RWPE2 (cell line): ENCODE measurements around the gene OARD1.
A peak's percentile ranks its signal among the peaks of the same experiment; 100 is the strongest.
"Not testable (repeated sequence)": the region's sequence is repeated elsewhere in the genome, so short reads cannot be mapped to it uniquely, and the experiment has no call there.

ENCODE experiments used
- ATAC-seq: fragments of 200-7000 bp; cut with Tn5 transposase; 3 replicates; pipeline ENCODE4 v1.9.1; 2021; ENCODE audit warnings: low read depth
- DNase-seq: peaks from one replicate; pipeline ENCODE4 v3.0.0-alpha.2; 2020; ENCODE audit warnings: low spot score
- H3K27ac ChIP-seq: fragments of 450-650 bp; 2 replicates; pipeline ENCODE4 v1.5.1; 2017; ENCODE audit warnings: mild to moderate bottlenecking; ENCODE audit not compliant: poor library complexity, severe bottlenecking
- H3K27me3 ChIP-seq: fragments of 250-450 bp; sonication (Bioruptor Pico); 2 replicates; pipeline ENCODE4 v1.5.1; 2021; ENCODE audit warnings: mild to moderate bottlenecking, moderate library complexity; ENCODE audit not compliant: insufficient read depth, poor library complexity, severe bottlenecking
- H3K36me3 ChIP-seq: fragments of 250-450 bp; sonication (Bioruptor Pico); 2 replicates; pipeline ENCODE4 v1.5.1; 2020; ENCODE audit warnings: low read depth, mild to moderate bottlenecking, moderate library complexity
- H3K4me1 ChIP-seq: fragments of 250-450 bp; sonication (Bioruptor Pico); 2 replicates; pipeline ENCODE4 v1.5.1; 2021; ENCODE audit warnings: mild to moderate bottlenecking, moderate library complexity; ENCODE audit not compliant: insufficient read depth, poor library complexity, severe bottlenecking
- H3K4me3 ChIP-seq: fragments of 250-450 bp; sonication (Bioruptor Pico); 2 replicates; pipeline ENCODE4 v1.5.1; 2021; ENCODE audit warnings: mild to moderate bottlenecking, moderate library complexity; ENCODE audit not compliant: severe bottlenecking
- H3K9me3 ChIP-seq: fragments of 250-450 bp; sonication (Bioruptor Pico); 2 replicates; pipeline ENCODE4 v1.5.1; 2021; ENCODE audit warnings: mild to moderate bottlenecking, moderate library complexity; ENCODE audit not compliant: severe bottlenecking
- TF ChIP-seq, protein P1 (sequence below): fragments of 450-650 bp; IDR thresholded peaks from one replicate; pipeline ENCODE4 v1.5.1; 2017; ENCODE audit warnings: mild to moderate bottlenecking, moderate library complexity; ENCODE audit not compliant: poor library complexity, severe bottlenecking

The OARD1 gene

DNA sequence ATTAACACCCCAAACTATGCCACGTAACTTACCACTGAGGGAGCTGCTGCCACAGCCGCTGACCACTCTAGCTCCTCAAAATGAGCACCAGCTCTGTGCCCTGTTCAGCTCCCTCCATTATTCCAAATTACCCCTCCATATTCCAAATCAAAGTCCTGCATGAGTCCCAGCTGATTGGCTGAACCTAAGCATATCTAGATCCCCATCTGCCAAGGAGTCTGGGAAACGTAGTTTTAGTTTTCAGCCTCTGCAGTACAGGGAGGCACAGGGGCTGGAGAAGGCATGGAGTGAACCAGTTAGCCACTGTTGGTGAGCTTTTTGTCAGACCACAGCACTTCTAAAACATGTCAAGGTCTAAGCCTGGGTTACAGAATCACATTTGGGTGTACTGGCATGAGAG lies 49.0 kb downstream of the OARD1 start:
- DNase-seq (no peak), ATAC-seq (no peak)
- H3K27ac ChIP-seq, result peak overlapping the region; percentile 61
- H3K36me3 ChIP-seq, result no peaks in the 10 kb centered on the region
- H3K9me3 ChIP-seq, result no peaks in the 10 kb centered on the region
- H3K4me1 ChIP-seq, result peaks cover 25% of the 10 kb centered on the region
- TF ChIP-seq, protein P1, sequence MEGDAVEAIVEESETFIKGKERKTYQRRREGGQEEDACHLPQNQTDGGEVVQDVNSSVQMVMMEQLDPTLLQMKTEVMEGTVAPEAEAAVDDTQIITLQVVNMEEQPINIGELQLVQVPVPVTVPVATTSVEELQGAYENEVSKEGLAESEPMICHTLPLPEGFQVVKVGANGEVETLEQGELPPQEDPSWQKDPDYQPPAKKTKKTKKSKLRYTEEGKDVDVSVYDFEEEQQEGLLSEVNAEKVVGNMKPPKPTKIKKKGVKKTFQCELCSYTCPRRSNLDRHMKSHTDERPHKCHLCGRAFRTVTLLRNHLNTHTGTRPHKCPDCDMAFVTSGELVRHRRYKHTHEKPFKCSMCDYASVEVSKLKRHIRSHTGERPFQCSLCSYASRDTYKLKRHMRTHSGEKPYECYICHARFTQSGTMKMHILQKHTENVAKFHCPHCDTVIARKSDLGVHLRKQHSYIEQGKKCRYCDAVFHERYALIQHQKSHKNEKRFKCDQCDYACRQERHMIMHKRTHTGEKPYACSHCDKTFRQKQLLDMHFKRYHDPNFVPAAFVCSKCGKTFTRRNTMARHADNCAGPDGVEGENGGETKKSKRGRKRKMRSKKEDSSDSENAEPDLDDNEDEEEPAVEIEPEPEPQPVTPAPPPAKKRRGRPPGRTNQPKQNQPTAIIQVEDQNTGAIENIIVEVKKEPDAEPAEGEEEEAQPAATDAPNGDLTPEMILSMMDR, result no peak
- H3K4me3 ChIP-seq, result no peak overlapping the region
- H3K27me3 ChIP-seq, result no peaks in the 10 kb centered on the region

DNA sequence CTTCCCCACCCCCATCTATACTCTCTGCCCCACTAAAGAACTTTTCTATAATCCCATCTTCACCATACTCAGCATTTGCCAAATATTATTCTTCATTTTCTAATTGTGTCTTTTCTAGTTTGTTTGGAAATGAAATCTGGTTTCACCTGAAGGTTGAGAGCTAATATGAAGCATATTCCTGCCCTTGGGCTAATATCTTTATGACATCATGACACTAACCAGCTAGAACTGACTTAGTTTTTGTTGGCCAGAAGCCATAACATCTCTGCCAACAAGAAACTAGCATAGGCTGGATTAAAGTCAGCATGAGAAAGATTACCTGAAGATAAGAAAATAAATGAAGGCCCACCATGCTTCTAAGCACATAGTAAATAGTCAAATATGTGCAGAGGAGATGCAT lies 49.9 kb downstream of the OARD1 start:
- H3K4me3 ChIP-seq, result no peak overlapping the region
- TF ChIP-seq, protein P1, result no peak
- DNase-seq (no peak), ATAC-seq (peak; percentile 47)
- no peaks in the 10 kb centered on the region for H3K9me3 ChIP-seq
- peak overlapping the region; percentile 61 for H3K27ac ChIP-seq
- H3K4me1 ChIP-seq, result peaks cover 25% of the 10 kb centered on the region
- no peaks in the 10 kb centered on the region for H3K27me3 ChIP-seq
- H3K36me3 ChIP-seq, result no peaks in the 10 kb centered on the region

DNA sequence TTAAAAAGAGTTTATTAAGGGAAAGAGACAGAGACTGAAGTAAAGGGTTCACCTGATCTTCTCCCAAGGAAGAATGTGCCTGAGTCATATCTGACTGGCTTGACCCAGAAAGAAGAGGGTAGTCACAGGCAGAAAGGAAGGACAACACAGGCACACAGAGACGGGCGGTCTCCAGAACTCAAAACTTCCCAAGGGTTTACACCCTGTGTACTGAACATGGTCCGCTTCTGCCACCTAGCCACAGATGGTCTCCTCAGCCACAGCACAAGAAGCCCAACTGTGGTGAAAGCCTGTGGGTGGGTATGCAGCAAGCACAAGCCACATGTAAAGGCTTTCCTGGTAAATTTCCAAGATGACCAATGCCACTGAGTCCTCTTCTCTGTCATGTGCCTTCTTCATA lies 50.3 kb downstream of the OARD1 start:
- peak; percentile 72 for ATAC-seq
- Histone ChIP-seq H3K9me3 (no peaks in the 10 kb centered on the region), H3K36me3 (no peaks in the 10 kb centered on the region), H3K4me3 (no peak overlapping the region), H3K4me1 (peaks cover 25% of the 10 kb centered on the region), H3K27ac (peak overlapping the region; percentile 61), H3K27me3 (no peaks in the 10 kb centered on the region)
- TF ChIP-seq, protein P1, result peak; percentile 57
- no peak for DNase-seq

DNA sequence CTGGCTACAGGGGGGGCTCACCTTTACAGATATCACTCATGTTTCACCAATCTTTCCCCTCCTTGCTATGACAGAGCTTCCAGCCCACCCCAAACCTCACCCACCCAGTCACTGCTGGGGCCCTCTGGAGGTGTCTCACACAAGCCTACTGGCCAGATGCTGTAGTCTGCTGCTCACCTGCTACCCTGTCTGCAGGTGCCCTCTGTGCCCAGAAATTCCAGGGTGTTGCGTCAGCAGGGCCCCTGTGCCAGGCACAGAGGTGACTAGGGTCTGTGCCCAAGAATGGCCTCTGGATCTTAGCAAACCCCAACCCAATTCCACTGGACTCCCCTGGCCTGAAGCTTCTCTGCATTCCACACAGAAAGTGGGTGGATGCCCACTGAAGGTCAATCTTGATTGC lies 54.5 kb downstream of the OARD1 start:
- no peak for ATAC-seq
- Histone ChIP-seq H3K27me3 (no peaks in the 10 kb centered on the region), H3K4me1 (peaks cover 13% of the 10 kb centered on the region), H3K36me3 (no peaks in the 10 kb centered on the region), H3K4me3 (no peak overlapping the region), H3K9me3 (no peaks in the 10 kb centered on the region), H3K27ac (no peak overlapping the region)
- TF ChIP-seq, protein P1, result no peak
- no peak for DNase-seq

DNA sequence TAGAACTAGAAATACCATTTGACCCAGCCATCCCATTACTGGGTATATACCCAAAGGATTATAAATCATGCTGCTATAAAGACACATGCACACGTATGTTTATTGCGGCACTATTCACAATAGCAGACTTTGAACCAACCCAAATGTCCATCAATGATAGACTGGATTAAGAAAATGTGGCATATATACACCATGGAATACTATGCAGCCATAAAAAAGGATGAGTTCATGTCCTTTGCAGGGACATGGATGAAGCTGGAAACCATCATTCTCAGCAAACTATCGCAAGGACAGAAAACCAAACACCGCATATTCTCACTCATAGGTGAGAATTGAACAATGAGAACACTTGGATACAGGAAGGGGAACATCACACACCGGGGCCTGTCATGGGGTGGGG lies 56.3 kb downstream of the OARD1 start:
- not testable (repeated sequence) for H3K4me1 ChIP-seq, H3K27me3 ChIP-seq, H3K27ac ChIP-seq, ATAC-seq, H3K4me3 ChIP-seq, H3K9me3 ChIP-seq, DNase-seq, H3K36me3 ChIP-seq

DNA sequence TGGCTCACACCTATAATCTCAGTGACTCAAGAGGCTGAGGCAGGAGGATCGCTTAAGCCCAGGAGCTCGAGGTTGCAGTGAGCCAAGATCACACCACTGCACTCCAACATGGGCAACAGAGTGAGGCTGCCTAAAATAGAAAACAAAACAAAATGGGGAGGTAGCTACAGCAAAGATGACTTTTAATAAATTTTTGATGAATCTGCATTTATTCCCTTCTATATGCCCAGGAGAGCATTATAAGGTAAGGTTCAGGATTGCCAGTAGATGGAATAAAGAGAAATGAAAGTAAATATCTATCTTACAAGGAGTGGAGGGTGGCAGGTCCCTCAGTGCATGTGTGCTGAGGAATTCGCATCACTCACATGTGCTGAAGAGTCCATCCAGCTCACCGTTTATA lies 57.4 kb downstream of the OARD1 start:
- Histone ChIP-seq H3K4me1 (no peaks in the 10 kb centered on the region), H3K4me3 (no peak overlapping the region), H3K36me3 (no peaks in the 10 kb centered on the region), H3K9me3 (no peaks in the 10 kb centered on the region), H3K27ac (no peak overlapping the region), H3K27me3 (no peaks in the 10 kb centered on the region)
- DNase-seq (no peak), ATAC-seq (no peak)
- TF ChIP-seq, protein P1, result no peak
